Astrocyte (in vitro differentiated cells and primary cell): ENCODE data around the gene GRB7.

ENCODE experiments used
- CTCF ChIP-seq: IDR thresholded peaks from 2 replicates; pipeline ENCODE4 v1.5.1; 2011; ENCODE audit warnings: low read depth, mild to moderate bottlenecking, inconsistent platforms, low read length, moderate library complexity; ENCODE audit not compliant: insufficient read depth
- EZH2 ChIP-seq: IDR thresholded peaks from 2 replicates; pipeline ENCODE4 v1.6.1; 2012; ENCODE audit warnings: mild to moderate bottlenecking, low read length, inconsistent platforms; ENCODE audit not compliant: insufficient read depth

GRCh38 chr17:39706921-39707337 lies 30.8 kb upstream of the GRB7 start:
- TF ChIP-seq CTCF (no peak), EZH2 (no peak)
